Measurements from ENCODE around the gene PEF1. TPM values are rescaled to one million over a fixed set of nuclear protein-coding genes. Genes with fewer than 3 reads are reported as not detected.

The PEF1 gene
- polyA plus RNA-seq, 1 experiment = 71.8 TPM

- TF ChIP-seq CTCF (IDR thresholded peaks at IDR 0.05; ENCODE audit: low read depth, low read length) = no peak
- CTCF ChIA-PET = interaction anchor here (1.9 to 6.5 kb wide), 4 partner anchors 38 to 122 kb away, joined by 4 to 52 read pairs (median 14); no protein-coding TSS in a partner anchor
- no peaks in the 10 kb centered on the region for H3K27me3 ChIP-seq (ENCODE audit: control insufficient read depth, insufficient read depth, low read length)
- H3K27ac ChIP-seq (ENCODE audit: low read depth, low read length) = no peak overlapping the region
- H3K4me3 ChIP-seq (ENCODE audit: low read depth, low read length) = no peak overlapping the region
- H3K9me3 ChIP-seq (ENCODE audit: control insufficient read depth, insufficient read depth, low read length) = no peaks in the 10 kb centered on the region
- POLR2A ChIA-PET = interaction anchor here (2.6 kb wide), 1 partner anchor 122 kb away, joined by 10 read pairs; no protein-coding TSS in a partner anchor
- no peak for DNase-seq (ENCODE audit: low read depth, low spot score)
Measured at GRCh38 chr1:31667065-31667785, 22.5 kb upstream of the PEF1 start.

- H3K27ac ChIP-seq (ENCODE audit: low read depth, low read length) = peak overlapping the region; percentile 21
- TF ChIP-seq CTCF (IDR thresholded peaks at IDR 0.05; ENCODE audit: low read depth, low read length) = no peak
- no peak overlapping the region for H3K4me3 ChIP-seq (ENCODE audit: low read depth, low read length)
- H3K9me3 ChIP-seq (ENCODE audit: control insufficient read depth, insufficient read depth, low read length) = no peaks in the 10 kb centered on the region
- POLR2A ChIA-PET = interaction anchor here (2.6 kb wide), 1 partner anchor 123 kb away, joined by 10 read pairs; no protein-coding TSS in a partner anchor
- H3K27me3 ChIP-seq (ENCODE audit: control insufficient read depth, insufficient read depth, low read length) = no peaks in the 10 kb centered on the region
- CTCF ChIA-PET = interaction anchor here (1.0 to 6.5 kb wide), 5 partner anchors 39 to 123 kb away, joined by 3 to 52 read pairs (median 8); no protein-coding TSS in a partner anchor
- DNase-seq (ENCODE audit: low read depth, low spot score) = no peak
Measured at GRCh38 chr1:31666263-31666963, 21.7 kb upstream of the PEF1 start.

GRCh38 chr1:31665234-31665878, 20.7 kb upstream of the PEF1 start:
- no peak for TF ChIP-seq CTCF (IDR thresholded peaks at IDR 0.05; ENCODE audit: low read depth, low read length)
- Histone ChIP-seq H3K4me3 (ENCODE audit: low read depth, low read length) (no peak overlapping the region), H3K9me3 (ENCODE audit: control insufficient read depth, insufficient read depth, low read length) (no peaks in the 10 kb centered on the region), H3K27me3 (ENCODE audit: control insufficient read depth, insufficient read depth, low read length) (no peaks in the 10 kb centered on the region), H3K27ac (ENCODE audit: low read depth, low read length) (peak overlapping the region; percentile 11)
- DNase-seq (ENCODE audit: low read depth, low spot score) = no peak
- POLR2A ChIA-PET = interaction anchor here (2.6 kb wide), 1 partner anchor 124 kb away, joined by 10 read pairs; no protein-coding TSS in a partner anchor
- CTCF ChIA-PET = interaction anchor here (1.0 to 6.5 kb wide), 6 partner anchors 40 to 298 kb away, joined by 3 to 52 read pairs (median 6); no protein-coding TSS in a partner anchor

- no peak for DNase-seq (ENCODE audit: low read depth, low spot score)
- H3K27ac ChIP-seq (ENCODE audit: low read depth, low read length) = no peak overlapping the region
- H3K27me3 ChIP-seq (ENCODE audit: control insufficient read depth, insufficient read depth, low read length) = no peaks in the 10 kb centered on the region
- no peaks in the 10 kb centered on the region for H3K9me3 ChIP-seq (ENCODE audit: control insufficient read depth, insufficient read depth, low read length)
- no peak for TF ChIP-seq CTCF (IDR thresholded peaks at IDR 0.05; ENCODE audit: low read depth, low read length)
- no peak overlapping the region for H3K4me3 ChIP-seq (ENCODE audit: low read depth, low read length)
- ChIA-PET POLR2A (interaction anchor here (0.9 to 1.1 kb wide), 4 partner anchors 41 to 125 kb away, joined by 3 to 5 read pairs (median 3); no protein-coding TSS in a partner anchor), CTCF (interaction anchor here (0.7 to 6.5 kb wide), 9 partner anchors 39 to 299 kb away, joined by 3 to 52 read pairs (median 7); partner anchors contain the start of gene COL16A1)
Measured at GRCh38 chr1:31664528-31664927, 19.9 kb upstream of the PEF1 start.

Measured in AG04450 (cell line).